GM12878 (cell line): Measurements from ENCODE around the gene COG2. TPM values are rescaled to one million over a fixed set of nuclear protein-coding genes. Genes with fewer than 3 reads are reported as not detected.

ENCODE experiments used
- ATAC-seq: fragments of 200-7000 bp; cut with Tn5 transposase; 3 replicates; pipeline ENCODE4 v1.9.1; 2020; ENCODE audit warnings: mild to moderate bottlenecking, moderate library complexity
- BruUV-seq: library from RNA; stranded (reverse); fragments of 400-500 nt; replicated peaks from 2 replicates; lab custom pipeline; 2021; lab: Mats Ljungman, UMichigan
- CTCF ChIA-PET: fragments of 300-600 bp; sonication (Branson Sonifier 250); formaldehyde crosslinking; extraction: SDS; loops from one replicate; lab custom pipeline; 2021; ENCODE audit warnings: inconsistent platforms; lab: Yijun Ruan, JAX
- POLR2A ChIA-PET: fragments of 350-600 bp; formaldehyde crosslinking; extraction: SDS; loops from one replicate; lab custom pipeline; 2021; ENCODE audit warnings: inconsistent platforms; lab: Charles Lee
- RAD21 ChIA-PET: fragments of 300-600 bp; sonication (Branson Sonifier 250); formaldehyde crosslinking; loops from one replicate; lab custom pipeline; 2023; ENCODE audit warnings: antibody characterized with exemption; ENCODE audit not compliant: unreplicated experiment; lab: Charles Lee
- SMC1A ChIA-PET: fragments of 300-600 bp; sonication (Branson Sonifier 250); formaldehyde crosslinking; loops from one replicate; lab custom pipeline; 2023; ENCODE audit not compliant: unreplicated experiment, uncharacterized antibody; lab: Charles Lee
- DNase-seq: peaks from one replicate; pipeline ENCODE4 v3.0.0-alpha.2; 2011; ENCODE audit warnings: low read depth, low spot score
- FAIRE-seq: peaks from 3 replicates; lab custom pipeline; 2011; peaks lifted over from hg19 to GRCh38; lab: Jason Lieb, UNC
- H2AFZ ChIP-seq: 2 replicates; pipeline ENCODE4 v1.6.0; 2011; ENCODE audit warnings: low read depth, low read length, control low read depth; ENCODE audit not compliant: control insufficient read depth
- H3K27ac ChIP-seq: 2 replicates; pipeline ENCODE4 v1.5.1; 2011; ENCODE audit warnings: control low read depth; ENCODE audit not compliant: control insufficient read depth, insufficient read depth
- H3K27me3 ChIP-seq, 2 experiments: replicated peaks in 1 of 2; 2 replicates each; pipeline versions ENCODE4 v1.6.0 to v1.6.1; 2011; ENCODE audit warnings: low read length in 1 of 2; ENCODE audit not compliant: control insufficient read depth in 2 of 2, insufficient read depth in 2 of 2
- H3K36me3 ChIP-seq, 2 experiments: 2 replicates each; pipeline ENCODE4 v1.5.1; 2011; ENCODE audit warnings: low read length in 1 of 2; ENCODE audit not compliant: control insufficient read depth in 2 of 2, insufficient read depth in 2 of 2
- H3K4me1 ChIP-seq: 2 replicates; pipeline ENCODE4 v1.6.1; 2011; ENCODE audit warnings: mild to moderate bottlenecking, low read length, moderate library complexity, mixed read lengths; ENCODE audit not compliant: control insufficient read depth, insufficient read depth
- H3K4me2 ChIP-seq: 2 replicates; pipeline ENCODE4 v1.6.0; 2011; ENCODE audit warnings: control low read depth; ENCODE audit not compliant: control insufficient read depth, insufficient read depth
- H3K4me3 ChIP-seq: fragments of 200-600 bp; sonication (generic); 2 replicates; pipeline ENCODE4 v1.5.1; 2016
- H3K79me2 ChIP-seq: 2 replicates; pipeline ENCODE4 v1.6.0; 2011; ENCODE audit warnings: low read length; ENCODE audit not compliant: control insufficient read depth, insufficient read depth
- H3K9ac ChIP-seq: 2 replicates; pipeline ENCODE4 v1.8.0; 2011; ENCODE audit warnings: low read length, control low read depth, mixed read lengths; ENCODE audit not compliant: control insufficient read depth, insufficient read depth
- H3K9me3 ChIP-seq: replicated peaks from 3 replicates; pipeline ENCODE4 v1.5.1; 2011; ENCODE audit warnings: mild to moderate bottlenecking, low read length; ENCODE audit not compliant: control insufficient read depth, insufficient read depth
- H4K20me1 ChIP-seq: 2 replicates; pipeline ENCODE4 v1.6.0; 2011; ENCODE audit not compliant: control insufficient read depth, insufficient read depth
- BMI1 ChIP-seq: fragments of 450-650 bp; IDR thresholded peaks from 2 replicates; pipeline ENCODE4 v1.6.1; 2016; ENCODE audit warnings: mild to moderate bottlenecking, moderate library complexity, borderline replicate concordance
- BRCA1 ChIP-seq: IDR thresholded peaks from 2 replicates; pipeline ENCODE4 v1.6.1; 2011; ENCODE audit warnings: low read depth, low read length, improper control_type of control experiment
- CHD4 ChIP-seq: fragments of 200-600 bp; sonication (generic); IDR thresholded peaks from 2 replicates; pipeline ENCODE4 v1.6.1; 2016; ENCODE audit warnings: mild to moderate bottlenecking
- ETV6 ChIP-seq, 2 experiments: fragments of 450-650 bp in 1 of 2; IDR thresholded peaks in 1 of 2; conservative IDR thresholded peaks in 1 of 2; 2 replicates each; pipeline ENCODE4 v1.6.1; 2014; ENCODE audit warnings: antibody characterized with exemption in 1 of 2, borderline replicate concordance in 1 of 2, low read depth in 1 of 2, mild to moderate bottlenecking in 1 of 2, moderate library complexity in 1 of 2
- GATAD2B ChIP-seq: fragments of 450-650 bp; conservative IDR thresholded peaks from 2 replicates; pipeline ENCODE4 v1.6.1; 2017; ENCODE audit warnings: low read depth, mild to moderate bottlenecking, moderate library complexity
- MYB ChIP-seq: fragments of 150-350 bp; IDR thresholded peaks from 2 replicates; pipeline ENCODE4 v1.6.1; 2014; ENCODE audit warnings: mild to moderate bottlenecking, low read depth, low read length, borderline replicate concordance
- MYC ChIP-seq: IDR thresholded peaks from 2 replicates; pipeline ENCODE4 v1.6.1; 2011; ENCODE audit warnings: mild to moderate bottlenecking, low read length, moderate library complexity, inconsistent platforms; ENCODE audit not compliant: insufficient read depth, insufficient replicate concordance, insufficient read length, severe bottlenecking
- POLR2A ChIP-seq: IDR thresholded peaks from 2 replicates; pipeline ENCODE4 v1.6.1; 2011; ENCODE audit warnings: low read depth, mild to moderate bottlenecking, low read length
- SMAD5 ChIP-seq: IDR thresholded peaks from 2 replicates; pipeline ENCODE4 v1.6.1; 2016; ENCODE audit warnings: antibody characterized with exemption, low read depth
- SPI1 ChIP-seq: IDR thresholded peaks from 2 replicates; pipeline ENCODE4 v1.6.1; 2011; ENCODE audit warnings: low read depth, mild to moderate bottlenecking, low read length, moderate library complexity, borderline replicate concordance; ENCODE audit not compliant: insufficient read depth
- STAT1 ChIP-seq: fragments of 450-650 bp; conservative IDR thresholded peaks from 2 replicates; pipeline ENCODE4 v1.6.1; 2014; ENCODE audit warnings: antibody characterized with exemption, mild to moderate bottlenecking
- TAF1 ChIP-seq: IDR thresholded peaks from 2 replicates; pipeline ENCODE4 v1.6.1; 2011; ENCODE audit warnings: mild to moderate bottlenecking, low read depth, low read length, borderline replicate concordance
- ZSCAN29 ChIP-seq: fragments of 450-650 bp; IDR thresholded peaks from 2 replicates; pipeline ENCODE4 v1.6.1; 2017; ENCODE audit warnings: mild to moderate bottlenecking, moderate library complexity
- WGBS: methylation state at CpG from one replicate; pipeline ENCODE4 v1.1.6; 2016; ENCODE audit warnings: low lambda C conversion rate; ENCODE audit not compliant: insufficient replicate concordance, insufficient coverage; ENCODE audit errors: missing lambda C conversion rate; 5-methylcytosine and 5-hydroxymethylcytosine counted together
- in situ Hi-C: fragments of 300-500 bp; cut with MboI; formaldehyde crosslinking; loops from 9 replicates; pipeline ENCODE4 v1.14.3; 2018; ENCODE audit warnings: mixed read lengths
- intact Hi-C: fragments of 100-400 bp; cut with micrococcal nuclease; formaldehyde crosslinking; loops from one replicate; pipeline ENCODE4 v1.14.2; 2022; ENCODE audit not compliant: unreplicated experiment
- polyA plus RNA-seq, 11 experiments: library from polyadenylated mRNA; depleted of rRNA in 4 of 11; unstranded in 6 of 11; stranded (reverse) in 5 of 11; fragments of >200 nt; fragmentation: Nextera tagmentation in 4 of 11; fragmentation: Illumina TruSeq in 1 of 11; extraction: Ambion mirVana in 4 of 11; extraction: Trizol in 1 of 11; gene quantifications; 1 replicate in 1 of 11; 2 replicates in 10 of 11; pipeline versions ENCODE4 v1.2.1 to v1.2.3, GENCODE V29; 2011 to 2016; ENCODE audit warnings: inconsistent platforms in 2 of 11, missing spikeins in 2 of 11, low read depth in 1 of 11
- total RNA-seq, 4 experiments: library from RNA; depleted of rRNA in 3 of 4; stranded (reverse); fragments of >200 nt in 3 of 4; fragmentation: Illumina TruSeq in 1 of 4; extraction: Trizol in 1 of 4; gene quantifications; 2 replicates each; pipeline versions ENCODE4 v1.2.1 to v1.2.3, GENCODE V29; 2013 to 2021
- TF ChIP-seq, protein P1 (sequence below): IDR thresholded peaks from 2 replicates; pipeline ENCODE4 v1.6.1; 2012; ENCODE audit warnings: low read depth, low read length, improper control_type of control experiment
- TF ChIP-seq, protein P2 (sequence below): fragments of 150-350 bp; IDR thresholded peaks from 2 replicates; pipeline ENCODE4 v1.6.1; 2016; ENCODE audit warnings: low read depth, low read length
- TF ChIP-seq, protein P3 (sequence below): IDR thresholded peaks from 2 replicates; pipeline ENCODE4 v1.6.1; 2011; ENCODE audit warnings: low read depth, low read length, improper control_type of control experiment, borderline replicate concordance

Gene COG2
- total and polyA plus RNA-seq, 10 of the 15 experiments (the other 5 are each of a cell fraction or from before 2014, with no cell fraction given), result 15.0 to 31.5 (median 28.3) TPM

DNA sequence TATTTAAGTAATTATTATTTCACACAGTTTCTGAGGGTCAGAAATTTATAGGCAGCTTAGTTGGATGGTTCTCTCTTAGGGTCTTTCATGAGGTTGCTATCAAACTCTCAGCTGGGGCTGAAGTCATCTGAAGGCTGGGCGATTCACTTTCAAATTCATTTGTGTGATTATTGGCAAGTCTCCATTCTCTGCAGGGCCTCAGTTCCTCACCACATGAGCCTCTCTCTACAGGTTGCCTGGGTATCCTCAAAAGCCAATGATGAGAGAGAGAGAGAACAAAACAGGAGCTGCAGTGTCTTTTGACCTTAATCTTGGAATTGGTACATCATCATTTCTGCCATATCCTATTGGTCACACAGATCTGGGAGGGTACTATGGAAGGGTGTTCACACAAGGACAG lies 29.6 kb upstream of the COG2 start (continued):
- no peak for TF ChIP-seq TAF1
- no peak for TF ChIP-seq GATAD2B
- TF ChIP-seq MYB, result no peak

DNA sequence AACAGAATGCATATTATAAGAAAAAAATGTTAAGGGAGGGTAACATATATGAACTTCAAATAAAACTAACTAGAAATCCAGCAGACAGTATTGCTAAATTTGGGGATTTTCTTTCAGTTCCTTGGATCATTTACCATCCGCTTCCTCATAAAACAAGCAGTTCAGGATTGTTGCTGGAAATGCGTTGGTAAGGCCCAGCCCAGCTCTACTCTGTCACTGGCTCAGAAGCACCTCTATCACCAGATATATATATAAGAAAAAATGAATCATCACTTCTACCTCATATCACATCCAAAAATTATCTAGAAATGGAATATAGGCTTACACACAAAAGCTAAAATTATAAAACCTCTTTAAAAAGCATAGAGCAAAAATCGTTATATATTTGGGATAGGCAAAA lies 28.2 kb upstream of the COG2 start:
- Histone ChIP-seq H3K4me3 (no peak overlapping the region), H3K79me2 (no peaks in the 10 kb centered on the region), H3K9ac (no peak overlapping the region), H2AFZ (no peak overlapping the region), H3K27me3 (no peaks in the 10 kb centered on the region), H4K20me1 (no peaks in the 10 kb centered on the region), H3K4me1 (peaks cover 1% of the 10 kb centered on the region; the same call in 1 of the 2 replicates), H3K36me3 (no peaks in the 10 kb centered on the region), H3K9me3 (no peaks in the 10 kb centered on the region), H3K27ac (no peak overlapping the region), H3K4me2 (no peak overlapping the region)
- ChIA-PET CTCF (no interaction called here), RAD21 (no interaction called here), POLR2A (no interaction called here), SMC1A (no interaction called here)
- intact Hi-C loops (no loop called here), in situ Hi-C loops (no loop called here)
- FAIRE-seq (no peak), DNase-seq (no peak), ATAC-seq (no peak)
- TF ChIP-seq MYC, result no peak
- no peak for TF ChIP-seq ZSCAN29
- TF ChIP-seq, protein P1, sequence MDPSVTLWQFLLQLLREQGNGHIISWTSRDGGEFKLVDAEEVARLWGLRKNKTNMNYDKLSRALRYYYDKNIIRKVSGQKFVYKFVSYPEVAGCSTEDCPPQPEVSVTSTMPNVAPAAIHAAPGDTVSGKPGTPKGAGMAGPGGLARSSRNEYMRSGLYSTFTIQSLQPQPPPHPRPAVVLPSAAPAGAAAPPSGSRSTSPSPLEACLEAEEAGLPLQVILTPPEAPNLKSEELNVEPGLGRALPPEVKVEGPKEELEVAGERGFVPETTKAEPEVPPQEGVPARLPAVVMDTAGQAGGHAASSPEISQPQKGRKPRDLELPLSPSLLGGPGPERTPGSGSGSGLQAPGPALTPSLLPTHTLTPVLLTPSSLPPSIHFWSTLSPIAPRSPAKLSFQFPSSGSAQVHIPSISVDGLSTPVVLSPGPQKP, result no peak
- TF ChIP-seq CHD4, result no peak
- TF ChIP-seq, protein P2, sequence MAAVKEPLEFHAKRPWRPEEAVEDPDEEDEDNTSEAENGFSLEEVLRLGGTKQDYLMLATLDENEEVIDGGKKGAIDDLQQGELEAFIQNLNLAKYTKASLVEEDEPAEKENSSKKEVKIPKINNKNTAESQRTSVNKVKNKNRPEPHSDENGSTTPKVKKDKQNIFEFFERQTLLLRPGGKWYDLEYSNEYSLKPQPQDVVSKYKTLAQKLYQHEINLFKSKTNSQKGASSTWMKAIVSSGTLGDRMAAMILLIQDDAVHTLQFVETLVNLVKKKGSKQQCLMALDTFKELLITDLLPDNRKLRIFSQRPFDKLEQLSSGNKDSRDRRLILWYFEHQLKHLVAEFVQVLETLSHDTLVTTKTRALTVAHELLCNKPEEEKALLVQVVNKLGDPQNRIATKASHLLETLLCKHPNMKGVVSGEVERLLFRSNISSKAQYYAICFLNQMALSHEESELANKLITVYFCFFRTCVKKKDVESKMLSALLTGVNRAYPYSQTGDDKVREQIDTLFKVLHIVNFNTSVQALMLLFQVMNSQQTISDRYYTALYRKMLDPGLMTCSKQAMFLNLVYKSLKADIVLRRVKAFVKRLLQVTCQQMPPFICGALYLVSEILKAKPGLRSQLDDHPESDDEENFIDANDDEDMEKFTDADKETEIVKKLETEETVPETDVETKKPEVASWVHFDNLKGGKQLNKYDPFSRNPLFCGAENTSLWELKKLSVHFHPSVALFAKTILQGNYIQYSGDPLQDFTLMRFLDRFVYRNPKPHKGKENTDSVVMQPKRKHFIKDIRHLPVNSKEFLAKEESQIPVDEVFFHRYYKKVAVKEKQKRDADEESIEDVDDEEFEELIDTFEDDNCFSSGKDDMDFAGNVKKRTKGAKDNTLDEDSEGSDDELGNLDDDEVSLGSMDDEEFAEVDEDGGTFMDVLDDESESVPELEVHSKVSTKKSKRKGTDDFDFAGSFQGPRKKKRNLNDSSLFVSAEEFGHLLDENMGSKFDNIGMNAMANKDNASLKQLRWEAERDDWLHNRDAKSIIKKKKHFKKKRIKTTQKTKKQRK, result no peak
- no peak for TF ChIP-seq BMI1
- no peak for TF ChIP-seq SMAD5
- no peak for TF ChIP-seq SPI1
- TF ChIP-seq STAT1, result no peak
- TF ChIP-seq BRCA1, result no peak
- no peak for TF ChIP-seq ETV6 (conservative IDR thresholded peaks at IDR 0.05 in 1 of 2, IDR thresholded peaks at IDR 0.05 in 1 of 2; ENCODE audit: borderline replicate concordance in 1 of 2, low read depth in 1 of 2)
- TF ChIP-seq POLR2A, result no peak
- TF ChIP-seq, protein P3, sequence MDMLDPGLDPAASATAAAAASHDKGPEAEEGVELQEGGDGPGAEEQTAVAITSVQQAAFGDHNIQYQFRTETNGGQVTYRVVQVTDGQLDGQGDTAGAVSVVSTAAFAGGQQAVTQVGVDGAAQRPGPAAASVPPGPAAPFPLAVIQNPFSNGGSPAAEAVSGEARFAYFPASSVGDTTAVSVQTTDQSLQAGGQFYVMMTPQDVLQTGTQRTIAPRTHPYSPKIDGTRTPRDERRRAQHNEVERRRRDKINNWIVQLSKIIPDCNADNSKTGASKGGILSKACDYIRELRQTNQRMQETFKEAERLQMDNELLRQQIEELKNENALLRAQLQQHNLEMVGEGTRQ, result no peak
- WGBS, result 30% methylated on average over 3 of the region's 3 CpGs
- no TSS peak for BruUV-seq
